NCI-H2171 (cell line): ENCODE measurements around the gene SHISA5.
"Not testable (repeated sequence)": the region's sequence is repeated elsewhere in the genome, so short reads cannot be mapped to it uniquely, and the experiment has no call there.

Source experiments
- DNase-seq: peaks from one replicate; lab custom pipeline; 2025; lab: John Stamatoyannopoulos, UW

The SHISA5 gene, protein sequence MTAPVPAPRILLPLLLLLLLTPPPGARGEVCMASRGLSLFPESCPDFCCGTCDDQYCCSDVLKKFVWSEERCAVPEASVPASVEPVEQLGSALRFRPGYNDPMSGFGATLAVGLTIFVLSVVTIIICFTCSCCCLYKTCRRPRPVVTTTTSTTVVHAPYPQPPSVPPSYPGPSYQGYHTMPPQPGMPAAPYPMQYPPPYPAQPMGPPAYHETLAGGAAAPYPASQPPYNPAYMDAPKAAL

GRCh38 chr3:48504051-48504946 lies at the start of gene SHISA5:
Gene SHISA5 (minus strand): TSS chr3:48504174. CDS start chr3:48504094, 80 bp downstream.
- DNase-seq, result no peak

DNA sequence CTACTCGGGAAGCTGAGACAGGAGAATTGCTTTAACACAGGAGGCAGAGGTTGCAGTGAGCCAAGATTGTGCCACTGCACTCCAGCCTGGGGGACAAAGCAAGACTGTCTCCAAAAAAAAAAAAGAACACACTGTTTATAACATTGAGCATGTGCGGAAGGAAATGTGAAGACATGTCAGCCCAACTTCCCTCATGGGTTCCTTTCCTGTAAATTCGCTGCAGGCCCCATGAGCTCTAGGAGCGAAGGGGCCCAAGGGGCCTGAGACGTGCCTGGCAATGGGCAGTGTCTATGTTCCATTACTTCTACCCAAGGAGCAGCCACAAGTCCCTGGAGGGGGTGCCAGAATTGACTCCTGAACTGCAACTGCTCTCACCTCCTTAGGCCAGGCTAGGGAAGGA lies 49.4 kb upstream of the SHISA5 start:
- DNase-seq, result no peak

- DNase-seq, result no peak
Observed at GRCh38 chr3:48552111-48552951, 48.4 kb upstream of the SHISA5 start.

- not testable (repeated sequence) for DNase-seq
Observed at GRCh38 chr3:48551651-48552050, 47.7 kb upstream of the SHISA5 start.

- no peak for DNase-seq
Observed at GRCh38 chr3:48548729-48549705, 45.0 kb upstream of the SHISA5 start.

GRCh38 chr3:48548126-48548525 lies 44.2 kb upstream of the SHISA5 start:
- no peak for DNase-seq

GRCh38 chr3:48546203-48546829 lies 42.3 kb upstream of the SHISA5 start:
- DNase-seq, result no peak

GRCh38 chr3:48544141-48544540 lies 40.2 kb upstream of the SHISA5 start:
- DNase-seq, result no peak

DNA sequence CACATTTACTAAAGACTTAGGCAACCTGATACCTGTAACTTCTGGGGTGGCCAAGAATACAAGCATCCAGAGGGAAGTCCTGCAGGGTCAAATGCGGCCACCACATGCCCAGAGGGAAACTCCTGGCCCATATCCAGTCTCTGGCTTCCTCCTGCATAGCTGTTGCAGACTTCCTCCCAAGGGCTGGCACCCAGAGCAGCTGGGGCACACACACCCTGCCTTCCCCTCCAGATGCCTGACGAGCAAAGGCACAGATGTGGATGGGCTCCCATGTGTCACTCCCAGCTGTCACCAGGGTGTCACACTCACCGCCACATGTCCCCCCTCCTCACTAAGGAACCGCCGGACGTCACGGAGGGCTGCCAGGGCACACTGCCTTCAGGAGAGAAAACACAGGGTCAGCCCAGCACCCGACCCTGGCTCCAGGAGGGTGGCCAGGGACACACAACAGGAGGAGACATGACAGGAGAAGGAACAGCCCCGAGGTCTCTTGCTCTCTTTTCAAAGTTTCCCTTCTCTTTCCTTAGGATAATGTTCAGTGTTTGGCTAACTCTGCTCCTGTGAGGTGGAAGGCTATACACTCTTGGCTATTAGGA lies 39.4 kb upstream of the SHISA5 start:
- peak; percentile 41 for DNase-seq

GRCh38 chr3:48538451-48538850 lies 34.5 kb upstream of the SHISA5 start:
- no peak for DNase-seq

DNA sequence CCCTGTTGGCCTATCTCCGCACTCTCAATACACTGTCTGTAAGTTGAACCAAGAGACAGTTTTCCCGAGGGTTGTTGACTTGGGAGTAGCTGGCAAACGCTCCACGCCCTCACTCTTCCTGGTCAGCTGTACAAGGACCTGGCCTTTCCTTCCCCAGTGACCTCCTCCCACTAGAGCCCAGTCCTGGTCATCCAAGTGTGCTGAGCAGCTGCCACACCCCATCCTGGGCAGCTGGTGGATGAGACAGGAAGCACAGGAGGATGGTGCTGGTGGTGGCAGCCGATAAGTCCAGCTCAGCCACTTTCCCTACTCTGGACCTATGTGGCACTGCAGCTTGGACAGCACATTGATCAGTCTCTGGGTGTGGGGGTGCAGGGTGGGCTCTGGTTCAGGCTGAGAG lies 32.8 kb upstream of the SHISA5 start:
- no peak for DNase-seq

DNA sequence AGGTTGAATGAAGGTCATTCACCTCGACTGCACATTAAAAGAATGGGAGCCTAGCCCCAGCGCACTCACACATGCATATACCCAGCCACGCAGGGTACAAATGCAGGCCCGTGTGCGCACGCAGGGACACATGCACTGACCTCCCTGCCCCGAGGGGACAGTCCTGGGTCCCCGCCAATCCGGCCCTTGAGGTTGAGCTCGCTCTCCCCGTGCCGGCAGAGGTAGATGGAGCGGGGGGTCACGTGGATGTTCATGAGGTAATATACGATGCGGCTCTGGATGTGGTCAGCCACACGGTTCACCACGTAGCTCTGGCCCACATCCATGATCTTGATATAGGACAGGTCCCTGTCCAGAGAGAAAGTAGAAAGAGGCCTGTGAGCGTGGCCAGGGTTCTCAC lies 32.1 kb upstream of the SHISA5 start:
- DNase-seq, result no peak

DNA sequence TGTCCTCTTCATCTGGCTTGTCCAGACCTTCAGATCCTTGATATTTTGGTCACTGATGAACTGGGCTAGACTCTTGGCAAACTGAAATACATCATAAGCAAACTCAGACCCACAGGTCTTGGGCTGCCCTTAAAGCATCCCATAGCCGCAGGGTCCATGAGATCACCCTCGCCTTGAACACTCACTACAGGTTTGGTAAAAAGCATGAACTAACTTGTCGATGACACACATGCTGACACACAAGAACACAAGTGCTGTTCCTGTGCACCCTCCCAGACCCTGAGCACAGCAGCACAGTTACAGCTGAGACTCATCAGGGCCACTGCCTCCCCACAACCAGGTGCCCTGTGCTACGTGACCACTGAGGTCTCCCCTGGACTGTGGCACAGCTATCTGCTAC lies 31.6 kb upstream of the SHISA5 start:
- DNase-seq, result no peak

GRCh38 chr3:48532977-48533337 lies 29.0 kb upstream of the SHISA5 start:
- no peak for DNase-seq

DNA sequence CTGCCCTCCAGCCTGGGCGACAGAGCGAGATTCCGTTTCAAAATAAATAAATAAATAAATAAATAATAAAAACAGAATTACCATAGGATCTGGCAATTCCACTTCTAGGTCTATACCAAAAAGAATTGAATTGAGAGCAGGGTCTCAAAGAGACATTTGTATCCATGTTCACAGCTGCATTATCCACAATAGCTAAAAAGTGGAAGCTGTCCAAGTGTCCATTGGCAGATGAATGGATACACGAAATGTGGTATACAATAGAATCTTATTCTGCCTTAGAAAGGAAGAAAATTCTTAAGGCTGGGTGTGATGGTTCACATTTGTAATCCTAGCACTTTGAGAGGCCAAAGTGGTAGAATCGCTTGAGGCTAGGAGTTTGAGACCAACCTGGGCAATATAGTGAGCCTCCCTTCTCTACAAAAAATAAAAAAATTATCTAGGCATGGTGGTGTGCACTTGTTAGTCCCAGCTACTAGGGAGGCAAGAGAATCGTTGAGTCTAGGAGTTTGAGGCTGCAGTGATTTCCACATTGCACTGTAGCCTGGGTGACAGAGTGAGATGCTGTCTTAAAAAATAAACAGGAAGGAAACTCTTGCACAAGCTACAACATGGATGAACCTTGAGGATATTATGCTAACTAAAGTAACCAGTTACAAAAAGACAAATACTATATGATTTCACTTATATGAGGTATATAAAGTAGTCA lies 28.4 kb upstream of the SHISA5 start:
- DNase-seq, result no peak

GRCh38 chr3:48530701-48531100 lies 26.7 kb upstream of the SHISA5 start:
- not testable (repeated sequence) for DNase-seq

DNA sequence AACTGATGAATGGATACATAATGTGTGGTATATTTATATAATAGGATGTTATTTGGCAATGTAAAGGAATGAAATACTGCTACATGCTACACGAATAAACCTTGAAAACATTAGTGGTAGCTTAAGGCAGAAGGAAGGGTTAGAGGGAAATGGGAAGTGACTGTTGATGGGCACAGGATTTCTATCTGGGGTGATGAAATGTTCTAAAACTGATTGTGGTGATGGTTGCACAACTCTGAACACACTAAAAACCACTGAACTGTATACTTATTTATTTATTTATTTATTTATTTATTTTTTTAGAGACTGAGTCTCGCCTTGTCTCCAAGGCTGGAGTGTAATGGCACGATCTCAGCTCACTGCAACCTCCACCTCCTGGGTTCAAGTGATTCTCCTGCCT lies 24.8 kb upstream of the SHISA5 start:
- DNase-seq, result no peak

- no peak for DNase-seq
Observed at GRCh38 chr3:48528048-48528447, 24.1 kb upstream of the SHISA5 start.

- no peak for DNase-seq
Observed at GRCh38 chr3:48524970-48525369, 21.0 kb upstream of the SHISA5 start.

GRCh38 chr3:48521635-48522034 lies 17.7 kb upstream of the SHISA5 start:
- DNase-seq, result no peak
